Ovary (tissue), 3 donors: ENCODE measurements around the gene CD63.

Experiments used
- POLR2A ChIP-seq: fragments of 450-650 bp; IDR thresholded peaks from one replicate; pipeline ENCODE4 v1.6.1; 2017; ENCODE audit warnings: antibody characterized with exemption, mild to moderate bottlenecking, moderate library complexity
- TF ChIP-seq, protein P1 (sequence below), 3 donors: fragments of 450-650 bp in 2 of 3; fragments of 200-600 bp in 1 of 3; IDR thresholded peaks; one replicate each; pipeline versions ENCODE4 v1.5.1 to v1.8.0; 2016 to 2022; ENCODE audit warnings: antibody characterized with exemption in 3 of 3, mild to moderate bottlenecking in 1 of 3
- donor health status: DM: no; HTN: no; CAD: no.

DNA sequence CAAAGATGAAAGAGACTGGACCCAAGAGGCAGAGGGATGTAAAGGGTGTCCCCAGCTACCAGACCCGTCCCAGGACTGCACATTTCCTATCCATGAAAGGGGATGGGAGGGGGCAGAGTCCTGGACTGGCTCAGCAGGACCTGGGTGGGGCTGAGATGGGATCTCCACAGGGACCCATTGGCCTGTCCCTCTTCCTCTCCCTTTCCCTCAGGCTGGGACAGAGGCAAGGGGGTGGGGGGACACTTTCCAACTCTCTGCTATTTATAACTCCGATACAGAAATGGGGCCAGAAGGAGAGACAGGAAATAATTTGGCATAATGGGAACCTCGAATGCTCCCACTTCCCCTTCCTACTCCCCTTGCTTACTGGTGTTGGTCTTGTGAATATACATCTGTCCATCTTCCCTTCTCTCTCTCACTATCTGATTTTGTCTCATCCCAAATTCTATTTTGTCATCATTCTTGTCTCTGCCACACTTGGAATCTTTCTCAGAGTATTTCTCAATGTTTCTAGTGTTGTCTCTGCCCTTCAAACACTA is 20.0 kb downstream of the CD63 start:
- TF ChIP-seq, protein P1, sequence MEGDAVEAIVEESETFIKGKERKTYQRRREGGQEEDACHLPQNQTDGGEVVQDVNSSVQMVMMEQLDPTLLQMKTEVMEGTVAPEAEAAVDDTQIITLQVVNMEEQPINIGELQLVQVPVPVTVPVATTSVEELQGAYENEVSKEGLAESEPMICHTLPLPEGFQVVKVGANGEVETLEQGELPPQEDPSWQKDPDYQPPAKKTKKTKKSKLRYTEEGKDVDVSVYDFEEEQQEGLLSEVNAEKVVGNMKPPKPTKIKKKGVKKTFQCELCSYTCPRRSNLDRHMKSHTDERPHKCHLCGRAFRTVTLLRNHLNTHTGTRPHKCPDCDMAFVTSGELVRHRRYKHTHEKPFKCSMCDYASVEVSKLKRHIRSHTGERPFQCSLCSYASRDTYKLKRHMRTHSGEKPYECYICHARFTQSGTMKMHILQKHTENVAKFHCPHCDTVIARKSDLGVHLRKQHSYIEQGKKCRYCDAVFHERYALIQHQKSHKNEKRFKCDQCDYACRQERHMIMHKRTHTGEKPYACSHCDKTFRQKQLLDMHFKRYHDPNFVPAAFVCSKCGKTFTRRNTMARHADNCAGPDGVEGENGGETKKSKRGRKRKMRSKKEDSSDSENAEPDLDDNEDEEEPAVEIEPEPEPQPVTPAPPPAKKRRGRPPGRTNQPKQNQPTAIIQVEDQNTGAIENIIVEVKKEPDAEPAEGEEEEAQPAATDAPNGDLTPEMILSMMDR (IDR thresholded peaks at IDR 0.05), result no peak
- TF ChIP-seq POLR2A, result no peak
